C4-2B (cell line): ENCODE measurements around the gene TMEM161A.

Source experiments
- H3K27ac ChIP-seq: fragments of 450-650 bp; 2 replicates; pipeline ENCODE4 v1.5.1; 2017
- CTCF ChIP-seq: fragments of 450-650 bp; conservative IDR thresholded peaks from 2 replicates; pipeline ENCODE4 v1.5.1; 2017; ENCODE audit warnings: mild to moderate bottlenecking
- ZFX ChIP-seq: fragments of 450-650 bp; IDR thresholded peaks from 2 replicates; pipeline ENCODE4 v1.6.1; 2017

The TMEM161A gene

GRCh38 chr19:19162495-19162894 lies 24.2 kb upstream of the TMEM161A start:
- no peak for TF ChIP-seq CTCF
- TF ChIP-seq ZFX = no peak
- H3K27ac ChIP-seq = no peak overlapping the region

DNA sequence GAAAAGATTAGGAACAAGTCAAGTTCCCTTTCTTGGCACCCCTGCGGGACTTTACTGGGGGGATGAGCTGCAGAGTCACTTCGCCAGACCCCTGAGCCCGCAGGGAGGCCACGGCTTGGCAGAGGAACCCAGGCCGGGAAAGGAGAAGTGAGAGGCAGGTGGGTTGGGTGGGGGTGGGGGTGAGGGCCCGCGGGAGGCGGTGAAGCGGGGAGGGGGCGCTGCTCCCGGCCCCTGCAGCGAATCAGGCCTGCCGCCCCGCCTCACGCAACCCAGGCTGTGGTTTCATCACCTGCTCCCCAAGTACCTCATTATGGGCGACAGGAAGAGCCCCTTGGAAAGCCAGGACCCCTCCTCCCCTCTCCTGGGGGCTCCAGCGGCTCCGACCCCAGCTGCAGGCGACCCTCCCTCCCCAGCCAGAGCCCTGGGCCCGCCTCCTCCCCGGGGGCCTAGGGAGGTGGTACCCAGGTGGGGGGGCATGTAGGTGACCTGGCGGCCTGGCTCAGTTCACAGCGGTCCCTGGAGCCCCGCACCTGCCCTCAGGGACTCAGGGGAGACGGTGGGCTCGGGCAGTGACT lies 22.3 kb upstream of the TMEM161A start:
- TF ChIP-seq ZFX = no peak
- no peak for TF ChIP-seq CTCF
- no peak overlapping the region for H3K27ac ChIP-seq

GRCh38 chr19:19159534-19159933 lies 21.3 kb upstream of the TMEM161A start:
- no peak for TF ChIP-seq ZFX
- TF ChIP-seq CTCF = no peak
- H3K27ac ChIP-seq = no peak overlapping the region

GRCh38 chr19:19157808-19158207 lies 19.5 kb upstream of the TMEM161A start:
- H3K27ac ChIP-seq = no peak overlapping the region
- TF ChIP-seq CTCF (no peak), ZFX (no peak)

DNA sequence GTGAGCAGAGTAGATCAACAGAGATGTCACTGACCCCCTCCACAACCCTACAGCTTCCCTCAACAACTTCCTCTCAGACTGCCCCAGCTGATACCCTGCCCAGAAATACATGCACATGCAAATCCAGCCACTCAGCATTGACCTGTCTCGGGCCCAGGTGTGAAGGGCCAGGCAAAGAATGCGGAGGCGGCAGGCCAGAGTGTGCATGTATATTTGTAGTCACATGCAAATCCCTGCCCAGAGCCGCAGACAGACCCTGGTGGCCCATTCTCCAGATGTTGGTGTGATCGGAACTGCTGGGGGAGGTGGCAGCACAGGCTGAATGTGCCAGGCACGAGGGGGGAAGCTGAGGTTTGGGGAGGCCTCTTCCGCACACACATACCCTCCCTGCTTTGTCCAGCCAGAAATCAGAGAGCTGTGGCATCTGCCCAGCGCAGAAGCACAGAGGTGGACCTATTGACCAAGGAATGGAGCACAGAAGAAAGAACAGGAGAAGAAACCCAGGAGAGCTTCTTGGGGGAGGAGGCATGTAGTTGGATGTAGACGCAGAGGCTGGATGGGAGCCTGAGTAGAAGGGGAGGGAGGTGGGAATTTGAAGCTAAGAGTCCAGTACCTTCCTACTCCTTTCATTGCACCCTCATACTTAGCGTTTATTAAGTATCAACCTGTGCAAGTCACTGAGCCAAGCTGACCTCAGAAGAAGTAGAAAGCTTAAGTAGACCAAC lies 17.4 kb upstream of the TMEM161A start:
- no peak overlapping the region for H3K27ac ChIP-seq
- no peak for TF ChIP-seq CTCF

GRCh38 chr19:19154768-19155494 lies 16.7 kb upstream of the TMEM161A start:
- no peak overlapping the region for H3K27ac ChIP-seq
- TF ChIP-seq CTCF (no peak), ZFX (no peak)
